Measurements from ENCODE around the gene ZFTA. TPM values are rescaled to one million over a fixed set of nuclear protein-coding genes. Genes with fewer than 3 reads are reported as not detected.

ZFTA gene
- total RNA-seq, 6 experiments from 2014 or later, result 4.8 to 10.7 (median 6.6) TPM

GRCh38 chr11:63795066-63795465 lies 26.5 kb upstream of the ZFTA start:
- ATAC-seq, result no peak
- DNase-seq, result no peak
- H3K27me3 ChIP-seq, result no peaks in the 10 kb centered on the region
- intact Hi-C loops (cut with DNase I), result no loop called here
- TF ChIP-seq CTCF (IDR thresholded peaks at IDR 0.05) (no peak), POLR2A (IDR thresholded peaks at IDR 0.05) (no peak)
- H3K9me3 ChIP-seq, result peaks cover 0 to 8% (median 0%) of the 10 kb centered on the region in 4 donors
- WGBS (ENCODE audit: insufficient coverage, low coverage, low lambda C conversion rate, missing lambda C conversion rate), result 78% methylated on average over 11 of the region's 11 CpGs
- no peaks in the 10 kb centered on the region for H3K36me3 ChIP-seq
- H3K4me3 ChIP-seq, result no peak overlapping the region
- no peak overlapping the region for H3K27ac ChIP-seq
- H3K4me1 ChIP-seq, result no peaks in the 10 kb centered on the region

- H3K4me3 ChIP-seq, result no peak overlapping the region
- no peak overlapping the region for H3K27ac ChIP-seq
- TF ChIP-seq CTCF (IDR thresholded peaks at IDR 0.05) (no peak), POLR2A (IDR thresholded peaks at IDR 0.05) (no peak)
- H3K9me3 ChIP-seq, result peaks cover 0 to 8% (median 0%) of the 10 kb centered on the region in 4 donors
- ATAC-seq (no peak), DNase-seq (no peak)
- intact Hi-C loops (cut with DNase I), result no loop called here
- no peaks in the 10 kb centered on the region for H3K4me1 ChIP-seq
- no peaks in the 10 kb centered on the region for H3K36me3 ChIP-seq
- no peaks in the 10 kb centered on the region for H3K27me3 ChIP-seq
These were observed 24.6 kb upstream of the ZFTA start for GRCh38 chr11:63793161-63793560.

GRCh38 chr11:63791495-63792167 lies 23.1 kb upstream of the ZFTA start:
- no peaks in the 10 kb centered on the region for H3K4me1 ChIP-seq
- peaks cover 0 to 8% (median 0%) of the 10 kb centered on the region in 4 donors for H3K9me3 ChIP-seq
- TF ChIP-seq POLR2A (IDR thresholded peaks at IDR 0.05), result no peak
- TF ChIP-seq CTCF (IDR thresholded peaks at IDR 0.05), result no peak
- H3K36me3 ChIP-seq, result no peaks in the 10 kb centered on the region
- intact Hi-C loops (cut with DNase I), result no loop called here
- DNase-seq (no peak), ATAC-seq (no peak)
- 90% methylated on average over 6 of the region's 6 CpGs for WGBS (ENCODE audit: insufficient coverage, low coverage, low lambda C conversion rate, missing lambda C conversion rate)
- no peak overlapping the region for H3K4me3 ChIP-seq
- no peaks in the 10 kb centered on the region for H3K27me3 ChIP-seq
- no peak overlapping the region for H3K27ac ChIP-seq

- DNase-seq, result no peak
These were observed 17.2 kb upstream of the ZFTA start for GRCh38 chr11:63785823-63786222.

More at GRCh38 chr11:63785823-63786222, 17.2 kb upstream of the ZFTA start:
- no peak for ATAC-seq
- intact Hi-C loops (cut with DNase I), result no loop called here
- Histone ChIP-seq H3K27ac (no peak overlapping the region), H3K9me3 (no peaks in the 10 kb centered on the region), H3K4me3 (no peak overlapping the region), H3K36me3 (no peaks in the 10 kb centered on the region), H3K27me3 (no peaks in the 10 kb centered on the region), H3K4me1 (no peaks in the 10 kb centered on the region)
- TF ChIP-seq CTCF (IDR thresholded peaks at IDR 0.05) (no peak), POLR2A (IDR thresholded peaks at IDR 0.05) (no peak)
- 64% methylated on average over 1 of the region's 1 CpG for WGBS (ENCODE audit: insufficient coverage, low coverage, low lambda C conversion rate, missing lambda C conversion rate)

Measured in right lobe of liver (tissue), 6 donors.